HEK293 (cell line): ENCODE data around the gene SCFD2.

Source experiments
- CTCF ChIA-PET: fragments of 350-600 bp; formaldehyde crosslinking; extraction: SDS; loops from one replicate; lab custom pipeline; 2021; ENCODE audit warnings: antibody characterized with exemption; lab: Yijun Ruan, JAX
- POLR2A ChIA-PET: fragments of 300-600 bp; formaldehyde crosslinking; extraction: SDS; loops from one replicate; lab custom pipeline; 2020; ENCODE audit warnings: antibody characterized with exemption, inconsistent platforms; lab: Yijun Ruan, JAX
- H3K27ac ChIP-seq: fragments of 200-500 bp; sonication (Bioruptor generic); 2 replicates; pipeline ENCODE4 v1.5.1; 2014; ENCODE audit warnings: low read depth, low read length, control low read depth, inconsistent platforms; ENCODE audit errors: extremely low read depth
- H3K36me3 ChIP-seq, 2 experiments: fragments of 200-500 bp in 1 of 2; sonication (Bioruptor generic) in 1 of 2; 1 replicate in 1 of 2; 2 replicates in 1 of 2; pipeline ENCODE4 v1.5.1; 2014 to 2017; ENCODE audit warnings: inconsistent platforms in 2 of 2, low read length in 2 of 2; ENCODE audit not compliant: control insufficient read depth in 2 of 2, insufficient read depth in 1 of 2
- H3K4me1 ChIP-seq: fragments of 200-500 bp; sonication (Bioruptor generic); 2 replicates; pipeline ENCODE4 v1.5.1; 2014; ENCODE audit warnings: mild to moderate bottlenecking, low read length, inconsistent platforms; ENCODE audit not compliant: control insufficient read depth, insufficient read depth
- H3K4me3 ChIP-seq: 2 replicates; pipeline ENCODE4 v1.5.1; 2011; ENCODE audit warnings: low read depth, mild to moderate bottlenecking, control low read depth, low read length, moderate library complexity
- H3K9me3 ChIP-seq: fragments of 200-500 bp; sonication (Bioruptor generic); 2 replicates; pipeline ENCODE4 v1.5.1; 2014; ENCODE audit warnings: low read depth, low read length, inconsistent platforms; ENCODE audit not compliant: control insufficient read depth, insufficient read depth
- BCL11B ChIP-seq: fragments of 450-650 bp; formaldehyde crosslinking; IDR thresholded peaks from 2 replicates; pipeline ENCODE4 v1.5.1; 2016; ENCODE audit warnings: low read depth, missing biosample characterization, missing genetic modification characterization
- RBAK ChIP-seq: fragments of 450-650 bp; formaldehyde crosslinking; IDR thresholded peaks from 2 replicates; pipeline ENCODE4 v1.5.1; 2016; ENCODE audit warnings: missing biosample characterization, missing genetic modification characterization
- REST ChIP-seq: fragments of 450-650 bp; formaldehyde crosslinking; IDR thresholded peaks from 2 replicates; pipeline ENCODE4 v1.5.1; 2016; ENCODE audit warnings: missing biosample characterization, missing genetic modification characterization
- SP7 ChIP-seq: fragments of 450-650 bp; formaldehyde crosslinking; IDR thresholded peaks from 2 replicates; pipeline ENCODE4 v1.5.1; 2016; ENCODE audit warnings: missing biosample characterization, missing genetic modification characterization
- TCF7L2 ChIP-seq: IDR thresholded peaks from 2 replicates; pipeline ENCODE4 v1.6.1; 2011; ENCODE audit warnings: low read depth, mild to moderate bottlenecking, inconsistent platforms, low read length, moderate library complexity, borderline replicate concordance
- WT1 ChIP-seq: fragments of 450-650 bp; formaldehyde crosslinking; IDR thresholded peaks from 2 replicates; pipeline ENCODE4 v1.5.1; 2016; ENCODE audit warnings: missing biosample characterization, missing genetic modification characterization
- ZBTB48 ChIP-seq: fragments of 450-650 bp; formaldehyde crosslinking; IDR thresholded peaks from 2 replicates; pipeline ENCODE4 v1.5.1; 2016; ENCODE audit warnings: missing biosample characterization, missing genetic modification characterization
- ZBTB7A ChIP-seq: fragments of 450-650 bp; formaldehyde crosslinking; IDR thresholded peaks from 2 replicates; pipeline ENCODE4 v1.5.1; 2016; ENCODE audit warnings: low read depth, missing biosample characterization, missing genetic modification characterization
- ZNF202 ChIP-seq: fragments of 450-650 bp; formaldehyde crosslinking; IDR thresholded peaks from 2 replicates; pipeline ENCODE4 v1.5.1; 2016; ENCODE audit warnings: missing biosample characterization, missing genetic modification characterization, borderline replicate concordance
- ZNF211 ChIP-seq: fragments of 450-650 bp; formaldehyde crosslinking; IDR thresholded peaks from 2 replicates; pipeline ENCODE4 v1.5.1; 2016; ENCODE audit warnings: low read depth, missing biosample characterization, missing genetic modification characterization
- ZNF248 ChIP-seq: fragments of 450-650 bp; formaldehyde crosslinking; IDR thresholded peaks from 2 replicates; pipeline ENCODE4 v1.5.1; 2017; ENCODE audit warnings: missing biosample characterization, missing genetic modification characterization
- ZNF26 ChIP-seq: fragments of 450-650 bp; formaldehyde crosslinking; IDR thresholded peaks from 2 replicates; pipeline ENCODE4 v1.5.1; 2016; ENCODE audit warnings: missing biosample characterization, missing genetic modification characterization
- ZNF366 ChIP-seq: fragments of 450-650 bp; formaldehyde crosslinking; conservative IDR thresholded peaks from 2 replicates; pipeline ENCODE4 v1.5.1; 2016; ENCODE audit warnings: missing biosample characterization, missing genetic modification characterization
- ZNF37A ChIP-seq: fragments of 450-650 bp; IDR thresholded peaks from 2 replicates; pipeline ENCODE4 v1.5.1; 2018; ENCODE audit warnings: missing biosample characterization, missing genetic modification characterization
- ZNF518A ChIP-seq: fragments of 450-650 bp; formaldehyde crosslinking; conservative IDR thresholded peaks from 2 replicates; pipeline ENCODE4 v1.5.1; 2016; ENCODE audit warnings: low read depth, missing biosample characterization, missing genetic modification characterization
- ZNF645 ChIP-seq: fragments of 450-650 bp; formaldehyde crosslinking; IDR thresholded peaks from 2 replicates; pipeline ENCODE4; 2016; ENCODE audit warnings: missing biosample characterization, missing genetic modification characterization
- ZNF670 ChIP-seq: fragments of 450-650 bp; formaldehyde crosslinking; IDR thresholded peaks from 2 replicates; pipeline ENCODE4 v1.5.1; 2016; ENCODE audit warnings: missing biosample characterization, missing genetic modification characterization, low read depth
- ZNF777 ChIP-seq: fragments of 450-650 bp; formaldehyde crosslinking; IDR thresholded peaks from 2 replicates; pipeline ENCODE4 v1.5.1; 2017; ENCODE audit warnings: missing biosample characterization, missing genetic modification characterization, borderline replicate concordance
- ZSCAN23 ChIP-seq: fragments of 450-650 bp; formaldehyde crosslinking; IDR thresholded peaks from 2 replicates; pipeline ENCODE4 v1.5.1; 2016; ENCODE audit warnings: missing biosample characterization, missing genetic modification characterization
- TF ChIP-seq, protein P1 (sequence below): fragments of 450-650 bp; formaldehyde crosslinking; IDR thresholded peaks from 2 replicates; pipeline ENCODE4 v1.5.1; 2016; ENCODE audit warnings: missing biosample characterization, missing genetic modification characterization
- TF ChIP-seq, protein P2 (sequence below): fragments of 450-650 bp; formaldehyde crosslinking; IDR thresholded peaks from 2 replicates; pipeline ENCODE4 v1.5.1; 2016; ENCODE audit warnings: missing biosample characterization, missing genetic modification characterization, borderline replicate concordance

The SCFD2 gene

GRCh38 chr4:52945982-52946381 lies 419.9 kb downstream of the SCFD2 start:
- ChIA-PET POLR2A (no interaction called here), CTCF (no interaction called here)
- H3K27ac ChIP-seq: no peak overlapping the region
- H3K4me1 ChIP-seq: no peaks in the 10 kb centered on the region
- no peaks in the 10 kb centered on the region for H3K36me3 ChIP-seq
- H3K9me3 ChIP-seq: no peaks in the 10 kb centered on the region
- TF ChIP-seq SP7 (tag by site-specific recombination): no peak
- no peak for TF ChIP-seq BCL11B (tag by site-specific recombination)
- no peak for TF ChIP-seq ZNF37A (tag by site-specific recombination)
- TF ChIP-seq ZSCAN23 (tag by site-specific recombination): no peak
- TF ChIP-seq ZNF26: no peak
- no peak for TF ChIP-seq RBAK (tag by site-specific recombination)
- no peak for TF ChIP-seq WT1 (tag by site-specific recombination)
- no peak for TF ChIP-seq ZNF518A (tag by site-specific recombination)
- H3K4me3 ChIP-seq: no peak overlapping the region

DNA sequence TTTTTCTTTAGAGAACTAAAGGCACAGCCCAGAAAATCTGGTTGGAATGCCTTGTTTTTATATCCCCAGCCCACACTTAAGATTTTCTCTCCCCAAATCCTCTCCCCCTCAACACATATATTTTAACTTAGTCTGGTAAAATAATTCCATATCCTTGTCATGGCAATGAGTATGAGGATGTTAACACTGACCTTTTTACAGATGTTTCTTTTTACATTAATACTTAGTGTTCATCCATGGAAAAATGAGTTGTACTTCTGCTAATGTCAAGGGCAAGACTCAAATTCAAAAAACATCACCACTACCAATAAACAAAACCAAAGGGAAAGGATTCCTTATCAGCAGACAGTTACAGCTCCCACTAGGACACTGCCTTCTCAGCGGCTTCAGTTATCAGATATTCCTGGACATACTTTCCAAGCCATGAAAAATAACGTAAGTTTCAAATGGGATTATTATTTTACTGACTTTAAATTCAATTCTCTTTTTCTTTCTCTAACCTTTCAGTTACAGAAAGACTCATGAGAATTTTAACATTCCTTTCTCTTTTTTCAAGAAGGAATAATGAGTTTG lies 420.4 kb downstream of the SCFD2 start:
- POLR2A ChIA-PET: no interaction called here
- no peak for TF ChIP-seq ZNF202 (tag by site-specific recombination)
- no peak for TF ChIP-seq ZNF777 (tag by site-specific recombination)
- TF ChIP-seq ZNF248 (tag by site-specific recombination): no peak
- TF ChIP-seq ZBTB7A: no peak
- TF ChIP-seq TCF7L2: no peak
- TF ChIP-seq, protein P1, sequence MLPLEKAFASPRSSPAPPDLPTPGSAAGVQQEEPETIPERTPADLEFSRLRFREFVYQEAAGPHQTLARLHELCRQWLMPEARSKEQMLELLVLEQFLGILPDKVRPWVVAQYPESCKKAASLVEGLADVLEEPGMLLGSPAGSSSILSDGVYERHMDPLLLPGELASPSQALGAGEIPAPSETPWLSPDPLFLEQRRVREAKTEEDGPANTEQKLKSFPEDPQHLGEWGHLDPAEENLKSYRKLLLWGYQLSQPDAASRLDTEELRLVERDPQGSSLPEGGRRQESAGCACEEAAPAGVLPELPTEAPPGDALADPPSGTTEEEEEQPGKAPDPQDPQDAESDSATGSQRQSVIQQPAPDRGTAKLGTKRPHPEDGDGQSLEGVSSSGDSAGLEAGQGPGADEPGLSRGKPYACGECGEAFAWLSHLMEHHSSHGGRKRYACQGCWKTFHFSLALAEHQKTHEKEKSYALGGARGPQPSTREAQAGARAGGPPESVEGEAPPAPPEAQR: no peak
- TF ChIP-seq BCL11B (tag by site-specific recombination): no peak
- no peak for TF ChIP-seq ZNF211 (tag by site-specific recombination)
- TF ChIP-seq, protein P2, sequence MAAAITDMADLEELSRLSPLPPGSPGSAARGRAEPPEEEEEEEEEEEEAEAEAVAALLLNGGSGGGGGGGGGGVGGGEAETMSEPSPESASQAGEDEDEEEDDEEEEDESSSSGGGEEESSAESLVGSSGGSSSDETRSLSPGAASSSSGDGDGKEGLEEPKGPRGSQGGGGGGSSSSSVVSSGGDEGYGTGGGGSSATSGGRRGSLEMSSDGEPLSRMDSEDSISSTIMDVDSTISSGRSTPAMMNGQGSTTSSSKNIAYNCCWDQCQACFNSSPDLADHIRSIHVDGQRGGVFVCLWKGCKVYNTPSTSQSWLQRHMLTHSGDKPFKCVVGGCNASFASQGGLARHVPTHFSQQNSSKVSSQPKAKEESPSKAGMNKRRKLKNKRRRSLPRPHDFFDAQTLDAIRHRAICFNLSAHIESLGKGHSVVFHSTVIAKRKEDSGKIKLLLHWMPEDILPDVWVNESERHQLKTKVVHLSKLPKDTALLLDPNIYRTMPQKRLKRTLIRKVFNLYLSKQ (tag by site-specific recombination): no peak
- no peak for TF ChIP-seq ZNF645 (tag by site-specific recombination)
- TF ChIP-seq ZNF670 (tag by site-specific recombination): no peak
- TF ChIP-seq ZBTB48 (tag by site-specific recombination): no peak
- TF ChIP-seq REST (tag by site-specific recombination): no peak
- TF ChIP-seq ZNF366 (tag by site-specific recombination): no peak

More for the DNA sequence above, 420.4 kb downstream of the SCFD2 start:
- Histone ChIP-seq H3K4me3 (no peak overlapping the region), H3K4me1 (no peaks in the 10 kb centered on the region), H3K36me3 (no peaks in the 10 kb centered on the region), H3K27ac (no peak overlapping the region), H3K9me3 (no peaks in the 10 kb centered on the region)
- CTCF ChIA-PET: no interaction called here
